Effector memory CD4-positive, alpha-beta T cell (primary cell): ENCODE results near the gene PHACTR2.

Experiments
- DNase-seq, 3 donors: peaks; one replicate each; pipeline ENCODE4 v3.0.0-alpha.2; 2020
- H3K27ac ChIP-seq: 2 replicates; pipeline ENCODE4 v1.7.0; 2013; ENCODE audit warnings: mild to moderate bottlenecking, low read length, moderate library complexity; ENCODE audit not compliant: insufficient read depth, poor library complexity, severe bottlenecking
- H3K27me3 ChIP-seq: replicated peaks from 2 replicates; pipeline ENCODE4 v1.7.0; 2013; ENCODE audit warnings: mild to moderate bottlenecking, low read length; ENCODE audit not compliant: insufficient read depth, control insufficient read depth, poor library complexity, severe bottlenecking
- H3K36me3 ChIP-seq: 2 replicates; pipeline ENCODE4 v1.7.0; 2013; ENCODE audit warnings: mild to moderate bottlenecking, low read length, moderate library complexity; ENCODE audit not compliant: control insufficient read depth, insufficient read depth
- H3K4me1 ChIP-seq: 2 replicates; pipeline ENCODE4 v1.7.0; 2013; ENCODE audit warnings: low read length, mild to moderate bottlenecking; ENCODE audit not compliant: control insufficient read depth, insufficient read depth, poor library complexity, severe bottlenecking
- H3K4me3 ChIP-seq: 2 replicates; pipeline ENCODE4 v1.7.0; 2013; ENCODE audit warnings: low read length, low read depth, mild to moderate bottlenecking; ENCODE audit not compliant: insufficient read depth, poor library complexity, severe bottlenecking
- H3K9me3 ChIP-seq: 2 replicates; pipeline ENCODE4 v1.7.0; 2013; ENCODE audit warnings: mild to moderate bottlenecking, low read length, moderate library complexity; ENCODE audit not compliant: control insufficient read depth

Gene PHACTR2

DNA sequence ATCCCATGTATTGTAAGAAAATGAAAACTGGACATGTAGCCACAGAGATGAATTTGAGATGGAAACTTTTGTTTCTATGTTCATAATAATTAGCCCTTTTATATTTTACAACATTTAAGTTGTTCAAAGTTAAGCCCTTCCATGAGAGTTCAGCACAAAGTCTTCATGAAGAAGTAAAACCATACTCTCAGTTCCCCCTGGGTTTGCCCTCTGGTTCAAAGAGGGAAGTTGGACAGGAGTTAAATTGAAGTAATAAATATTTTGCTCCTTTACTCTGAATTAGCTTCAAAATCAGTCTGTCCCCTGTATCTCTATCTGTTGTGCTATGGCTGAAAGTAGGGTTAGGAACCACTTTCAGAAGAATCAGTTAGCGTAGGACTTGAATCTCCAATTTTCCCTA lies 31.1 kb downstream of the PHACTR2 start:
- no peaks in the 10 kb centered on the region for H3K4me1 ChIP-seq
- H3K27ac ChIP-seq = no peak overlapping the region
- H3K4me3 ChIP-seq = no peak overlapping the region
- DNase-seq = no peak
- peaks cover 4% of the 10 kb centered on the region for H3K36me3 ChIP-seq
- no peaks in the 10 kb centered on the region for H3K27me3 ChIP-seq
- H3K9me3 ChIP-seq = no peaks in the 10 kb centered on the region

DNA sequence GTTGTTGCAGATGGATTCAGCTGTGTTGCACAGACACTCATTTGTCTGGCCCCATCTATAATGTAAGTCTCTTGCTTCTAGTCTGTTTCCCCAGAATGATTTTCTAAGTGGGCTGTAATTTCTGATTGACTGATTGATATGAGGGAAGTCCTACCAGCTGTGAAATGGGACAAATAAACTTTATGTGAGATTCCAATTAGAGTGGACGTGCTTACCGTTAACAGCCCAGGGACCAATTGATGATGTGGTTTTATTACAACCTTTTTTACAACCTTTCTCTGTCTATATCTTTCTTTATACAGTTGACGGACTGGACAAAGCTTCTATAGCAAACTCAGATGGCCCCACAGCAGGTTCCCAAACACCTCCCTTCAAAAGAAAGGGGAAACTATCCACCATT lies 33.9 kb downstream of the PHACTR2 start:
- Histone ChIP-seq H3K27me3 (no peaks in the 10 kb centered on the region), H3K27ac (no peak overlapping the region), H3K4me3 (no peak overlapping the region), H3K36me3 (peaks cover 4% of the 10 kb centered on the region), H3K9me3 (no peaks in the 10 kb centered on the region), H3K4me1 (no peaks in the 10 kb centered on the region)
- no peak for DNase-seq

DNA sequence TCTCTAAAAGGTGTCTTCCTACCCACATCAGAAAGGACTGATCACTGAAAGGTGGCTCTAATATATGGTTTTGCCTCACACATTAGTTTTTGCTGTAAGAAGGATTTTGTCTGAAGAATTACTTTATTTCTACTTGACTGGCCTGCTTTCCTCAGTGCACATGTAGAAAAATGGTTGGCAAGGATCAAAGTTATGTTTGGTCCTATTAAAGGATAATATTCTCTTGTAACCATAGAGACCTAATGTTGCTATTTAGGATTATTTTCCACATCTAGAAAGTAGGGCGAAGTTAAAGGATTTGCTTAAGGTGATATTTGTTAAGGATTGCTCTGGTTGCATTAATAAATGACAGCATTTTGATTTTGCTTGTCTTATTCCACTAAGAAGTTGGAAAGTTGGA lies 40.7 kb downstream of the PHACTR2 start:
- DNase-seq = no peak
- Histone ChIP-seq H3K9me3 (no peaks in the 10 kb centered on the region), H3K4me3 (no peak overlapping the region), H3K27ac (no peak overlapping the region), H3K27me3 (no peaks in the 10 kb centered on the region), H3K36me3 (peaks cover 3% of the 10 kb centered on the region), H3K4me1 (no peaks in the 10 kb centered on the region)

DNA sequence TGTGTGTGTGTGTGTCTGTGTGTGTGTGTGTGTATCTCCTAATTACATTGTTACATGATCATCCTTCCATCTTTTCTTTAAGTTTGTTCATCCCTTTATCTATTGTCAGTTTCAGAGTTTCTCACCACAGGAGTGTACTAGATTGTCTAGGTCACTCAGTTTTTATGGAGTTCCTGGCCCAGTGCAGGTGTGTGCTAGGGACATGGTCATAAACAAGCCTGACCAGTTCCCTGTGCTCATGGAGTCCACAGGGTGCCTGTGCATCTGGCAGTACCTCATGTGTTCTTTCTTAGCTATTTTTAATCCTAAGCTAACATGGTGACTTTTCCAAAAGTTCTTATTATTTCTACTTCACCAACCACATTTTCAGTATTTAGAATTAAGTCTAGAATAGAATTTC lies 43.9 kb downstream of the PHACTR2 start:
- Histone ChIP-seq H3K36me3 (peaks cover 3% of the 10 kb centered on the region), H3K27ac (no peak overlapping the region), H3K9me3 (no peaks in the 10 kb centered on the region), H3K4me3 (no peak overlapping the region), H3K27me3 (no peaks in the 10 kb centered on the region), H3K4me1 (no peaks in the 10 kb centered on the region)
- DNase-seq = no peak

DNA sequence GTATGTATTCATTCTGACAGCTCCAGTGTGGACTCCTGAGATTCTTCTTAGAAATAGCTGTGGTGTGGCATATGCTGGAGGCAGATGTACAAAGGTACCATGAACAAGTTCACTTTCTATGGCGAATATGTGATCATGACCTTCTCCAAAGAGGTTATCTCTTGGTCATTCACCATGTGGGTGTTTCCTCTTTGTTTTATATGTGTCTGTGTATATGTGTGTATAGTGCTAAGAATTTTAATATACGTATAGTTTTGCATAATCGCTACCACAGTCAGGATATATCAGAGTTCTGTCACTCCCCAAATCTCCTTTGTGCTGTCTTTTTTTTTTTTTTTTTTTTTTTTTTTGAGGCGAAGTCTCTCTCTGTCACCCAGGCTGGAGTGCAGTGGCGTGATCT lies 47.1 kb downstream of the PHACTR2 start:
- no peaks in the 10 kb centered on the region for H3K9me3 ChIP-seq
- no peaks in the 10 kb centered on the region for H3K27me3 ChIP-seq
- peaks cover 3% of the 10 kb centered on the region for H3K36me3 ChIP-seq
- no peak overlapping the region for H3K27ac ChIP-seq
- no peaks in the 10 kb centered on the region for H3K4me1 ChIP-seq
- DNase-seq = no peak
- no peak overlapping the region for H3K4me3 ChIP-seq

DNA sequence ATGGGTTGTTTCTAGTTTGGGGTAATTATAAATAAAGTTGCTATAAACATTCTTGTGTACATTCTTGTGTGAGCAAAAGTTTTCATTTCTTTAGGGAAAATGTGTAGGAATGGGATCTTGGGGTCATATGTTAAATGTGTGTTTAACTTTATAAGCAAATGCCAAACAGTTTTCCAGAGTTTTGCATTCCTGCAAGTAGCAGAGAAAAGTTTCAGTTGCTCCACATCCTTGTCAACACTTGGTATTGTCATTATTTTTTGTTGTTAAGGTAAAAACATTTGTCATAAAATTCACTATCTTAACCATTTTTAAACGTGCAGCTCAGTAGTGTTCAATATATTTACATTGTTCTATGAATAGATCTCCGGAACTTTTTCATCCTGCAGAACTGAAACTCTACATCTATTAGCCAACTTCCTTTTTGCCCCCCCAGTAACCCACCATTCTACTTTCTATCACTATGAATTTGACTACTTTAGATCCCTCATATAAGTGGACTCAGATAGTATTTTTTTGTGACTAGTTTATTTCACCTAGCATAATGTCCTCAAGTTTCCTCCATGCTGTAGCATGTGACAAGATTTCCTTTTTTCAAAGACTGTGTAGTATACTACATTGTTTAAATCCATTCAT lies 48.4 kb downstream of the PHACTR2 start:
- no peak overlapping the region for H3K27ac ChIP-seq
- DNase-seq = no peak
- H3K9me3 ChIP-seq = no peaks in the 10 kb centered on the region
- H3K27me3 ChIP-seq = no peaks in the 10 kb centered on the region
- no peak overlapping the region for H3K4me3 ChIP-seq
- peaks cover 3% of the 10 kb centered on the region for H3K36me3 ChIP-seq
- no peaks in the 10 kb centered on the region for H3K4me1 ChIP-seq

DNA sequence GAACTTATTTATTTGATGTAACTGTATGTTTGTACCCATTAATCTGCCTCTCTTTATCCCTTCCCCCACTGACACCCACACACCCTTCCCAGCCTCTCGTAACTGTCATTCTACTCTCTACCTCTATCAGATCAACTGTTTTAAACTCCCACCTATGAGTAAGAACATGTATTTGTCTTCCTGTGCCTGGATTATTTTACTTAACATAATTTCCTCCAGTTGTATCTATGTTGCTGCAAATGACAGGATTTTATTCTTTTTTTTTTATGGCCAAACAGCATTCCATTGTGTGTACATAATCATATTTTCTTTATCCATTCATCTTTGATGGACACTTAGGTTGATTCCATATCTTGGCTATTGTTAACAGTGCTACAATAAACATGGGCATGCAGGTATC lies 49.3 kb downstream of the PHACTR2 start:
- DNase-seq = no peak
- H3K4me3 ChIP-seq = no peak overlapping the region
- H3K4me1 ChIP-seq = no peaks in the 10 kb centered on the region
- H3K9me3 ChIP-seq = no peaks in the 10 kb centered on the region
- H3K27ac ChIP-seq = no peak overlapping the region
- H3K27me3 ChIP-seq = no peaks in the 10 kb centered on the region
- peaks cover 3% of the 10 kb centered on the region for H3K36me3 ChIP-seq

DNA sequence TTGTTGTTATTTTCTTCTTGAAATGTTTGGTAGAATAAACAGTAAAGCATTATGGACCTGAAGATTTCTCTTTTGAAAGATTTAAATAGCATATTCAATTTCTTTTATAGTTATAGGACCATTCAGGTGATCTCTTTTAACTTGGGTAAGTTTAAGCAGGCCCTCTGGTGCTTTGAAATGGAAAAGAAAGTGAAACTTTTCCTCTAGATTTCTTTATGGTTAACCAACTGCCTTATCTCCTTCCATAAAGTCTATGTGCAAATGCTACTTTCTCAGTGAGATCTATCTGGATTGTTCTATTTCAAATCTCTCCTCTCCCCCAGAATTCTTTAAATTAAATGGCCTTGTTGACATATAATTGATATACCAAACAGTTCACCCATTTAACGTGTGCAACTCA lies 54.0 kb downstream of the PHACTR2 start:
- Histone ChIP-seq H3K36me3 (no peaks in the 10 kb centered on the region), H3K9me3 (no peaks in the 10 kb centered on the region), H3K4me1 (no peaks in the 10 kb centered on the region), H3K4me3 (no peak overlapping the region), H3K27ac (no peak overlapping the region), H3K27me3 (no peaks in the 10 kb centered on the region)
- DNase-seq = no peak

DNA sequence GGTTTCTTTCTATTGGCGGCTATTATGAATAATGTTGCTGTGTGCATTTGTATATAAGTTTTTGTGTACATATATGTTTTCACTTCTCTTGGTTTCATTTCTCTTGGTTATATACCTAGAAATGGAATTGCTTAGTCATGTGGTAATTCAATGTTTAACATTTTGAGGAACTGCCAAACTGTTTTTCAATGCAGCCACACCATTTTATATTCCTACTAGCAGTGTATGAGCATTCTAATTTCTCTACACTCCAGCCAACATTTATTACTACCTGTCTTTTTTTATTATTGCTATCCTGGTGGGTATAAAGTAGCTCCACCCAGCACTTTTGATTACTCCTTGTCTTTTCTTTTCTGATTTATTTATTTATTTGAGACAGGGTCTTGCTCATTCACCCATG lies 54.8 kb downstream of the PHACTR2 start:
- Histone ChIP-seq H3K4me3 (no peak overlapping the region), H3K27me3 (no peaks in the 10 kb centered on the region), H3K4me1 (no peaks in the 10 kb centered on the region), H3K36me3 (no peaks in the 10 kb centered on the region), H3K9me3 (no peaks in the 10 kb centered on the region), H3K27ac (no peak overlapping the region)
- DNase-seq = no peak

DNA sequence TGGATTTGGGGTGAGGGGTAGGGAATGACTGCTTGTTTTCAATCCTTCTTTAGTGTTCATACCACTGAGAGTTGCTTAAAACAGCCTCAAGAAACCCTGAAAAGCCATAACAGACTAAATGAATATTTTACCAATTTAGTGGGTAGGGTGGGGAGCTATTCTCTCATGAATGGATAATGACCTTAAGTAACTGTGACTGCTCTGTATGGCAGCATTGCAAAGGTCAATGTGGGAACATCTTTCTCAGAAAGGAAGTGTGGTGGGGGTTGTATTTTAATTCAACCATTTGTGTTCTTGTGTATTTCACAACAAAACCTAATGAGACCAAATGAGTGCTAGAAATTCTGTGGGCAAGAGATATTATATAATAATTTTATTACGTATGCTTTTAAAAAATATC lies 55.7 kb downstream of the PHACTR2 start:
- no peaks in the 10 kb centered on the region for H3K27me3 ChIP-seq
- no peak overlapping the region for H3K27ac ChIP-seq
- no peaks in the 10 kb centered on the region for H3K4me1 ChIP-seq
- H3K9me3 ChIP-seq = no peaks in the 10 kb centered on the region
- no peak overlapping the region for H3K4me3 ChIP-seq
- DNase-seq = no peak
- H3K36me3 ChIP-seq = no peaks in the 10 kb centered on the region
